ENCODE results near the gene TRIM21. TPM values are rescaled to one million over a fixed set of nuclear protein-coding genes. Genes with fewer than 3 reads are reported as not detected.
"Not testable (repeated sequence)": the region's sequence is repeated elsewhere in the genome, so short reads cannot be mapped to it uniquely, and the experiment has no call there.

TRIM21 gene
- polyA plus RNA-seq, 3 donors from 2014 or later: 34.9 to 67.5 (median 44.2) TPM

DNA sequence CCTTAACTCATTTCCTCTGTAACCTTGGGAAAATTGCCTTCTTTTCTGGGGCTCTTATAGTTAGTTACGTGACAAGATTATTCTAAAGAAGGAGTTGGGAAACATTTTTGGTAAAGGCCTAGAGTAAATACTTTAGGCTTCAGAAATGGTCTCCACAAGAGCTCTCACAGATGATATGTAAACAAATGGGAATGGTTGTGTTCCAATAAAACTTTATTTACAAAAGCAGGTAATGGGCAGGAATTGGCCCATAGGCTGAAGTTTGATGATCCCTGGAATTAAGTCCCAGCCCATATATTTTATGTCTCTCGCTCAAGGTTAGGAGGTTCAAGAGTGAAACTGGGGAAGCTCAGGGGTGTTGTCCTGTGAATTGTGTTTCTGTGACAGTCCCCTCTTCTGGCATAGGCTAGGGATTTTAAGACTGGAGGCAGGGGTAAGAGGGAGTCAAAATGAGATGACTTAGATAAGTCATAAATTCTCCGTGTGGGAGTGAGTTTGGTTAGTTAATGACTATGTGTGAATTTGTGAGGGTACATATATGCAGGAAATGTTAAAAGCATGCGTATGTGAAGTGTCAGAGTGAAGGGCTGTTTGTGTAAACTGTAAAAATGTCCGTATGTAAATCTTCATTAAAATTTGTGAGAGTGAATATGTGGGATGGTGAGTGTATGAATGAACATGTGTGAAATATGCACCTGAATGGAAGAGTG lies 17.9 kb downstream of the TRIM21 start:
- no peaks in the 10 kb centered on the region for H3K9me3 Mint-ChIP-seq
- H3K27me3 Mint-ChIP-seq (ENCODE audit: low read depth in 3 of 3): no peaks in the 10 kb centered on the region
- no peaks in the 10 kb centered on the region for H3K4me1 Mint-ChIP-seq
- peaks cover 0 to 3% (median 0%) of the 10 kb centered on the region in 3 donors for H3K36me3 Mint-ChIP-seq
- no peak overlapping the region for H3K4me3 Mint-ChIP-seq
- DNase-seq: no peak
- H3K27ac Mint-ChIP-seq: no peak overlapping the region

DNA sequence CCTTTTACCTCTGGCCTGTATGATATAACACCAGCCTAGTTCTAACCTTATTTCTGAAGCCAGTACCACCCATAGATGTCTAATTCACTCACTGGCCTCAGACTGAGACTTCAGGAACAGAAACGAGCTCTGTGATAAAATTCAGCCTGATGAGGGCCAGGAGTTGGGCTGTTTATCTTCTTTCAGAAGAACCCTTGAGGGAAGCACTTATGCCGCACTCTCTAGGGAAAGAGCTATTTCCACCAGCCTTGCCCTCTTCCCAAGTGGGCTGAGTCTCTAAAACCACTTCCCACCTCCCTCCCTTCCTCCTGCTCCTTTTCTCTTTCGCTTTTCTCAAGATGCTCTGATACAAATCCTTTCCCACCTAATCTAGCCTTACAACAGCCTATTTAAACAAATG lies 23.3 kb downstream of the TRIM21 start:
- H3K27me3 Mint-ChIP-seq (ENCODE audit: low read depth in 3 of 3): peaks cover 2% of the 10 kb centered on the region in 3 donors
- H3K27ac Mint-ChIP-seq: no peak overlapping the region
- no peaks in the 10 kb centered on the region for H3K36me3 Mint-ChIP-seq
- H3K9me3 Mint-ChIP-seq: no peaks in the 10 kb centered on the region
- H3K4me3 Mint-ChIP-seq: no peak overlapping the region
- no peak for DNase-seq
- H3K4me1 Mint-ChIP-seq: no peaks in the 10 kb centered on the region

DNA sequence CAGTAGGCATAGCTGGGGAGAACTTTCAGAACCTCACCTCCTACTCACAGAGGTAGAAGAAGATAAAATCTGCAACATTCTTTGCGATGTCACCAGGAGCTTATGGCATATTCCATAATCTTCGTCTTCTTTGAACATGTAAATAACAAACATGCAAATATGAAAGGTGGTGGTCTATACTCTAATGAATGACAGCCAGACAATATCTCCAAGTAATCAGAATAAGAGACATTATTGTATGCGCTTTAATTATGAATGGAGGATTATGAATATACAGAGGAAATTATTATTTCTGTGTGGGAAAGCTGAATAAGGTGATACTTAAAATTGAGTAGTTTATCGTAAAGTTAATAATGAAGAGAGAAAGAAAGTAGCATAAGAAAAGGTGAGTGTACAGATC lies 25.2 kb downstream of the TRIM21 start, which contains the start of gene OR52B4:
Gene OR52B4 (minus strand): TSS at position 101 of the 400 bp plus-strand sequence. CDS start 91 bp downstream, at position 10.
- Mint-ChIP-seq H3K4me1 (no peaks in the 10 kb centered on the region), H3K27ac (no peak within 1 kb of the TSS), H3K9me3 (peaks cover 0 to 4% (median 0%) of the 10 kb centered on the region in 6 donors)

DNA sequence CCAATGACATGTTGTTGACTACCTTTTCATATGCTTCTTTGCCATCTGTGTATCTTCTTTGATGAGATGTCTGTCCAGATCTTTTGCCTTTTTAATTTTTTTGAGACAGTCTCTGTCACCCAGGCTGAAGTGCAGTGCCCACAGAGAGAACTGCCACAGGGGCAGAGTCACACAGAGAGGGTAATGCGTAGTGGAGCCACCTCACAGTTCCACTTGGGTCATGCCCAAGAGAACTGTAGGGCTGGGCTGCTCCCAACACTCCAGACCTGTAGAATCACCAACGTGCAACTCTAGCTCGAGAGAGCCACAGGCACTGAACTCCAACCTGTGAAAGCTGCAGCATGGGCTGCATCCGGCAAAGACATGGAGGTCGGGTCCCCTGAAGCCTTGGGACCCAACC lies 45.4 kb downstream of the TRIM21 start:
- not testable (repeated sequence) for H3K4me3 Mint-ChIP-seq; H3K27ac Mint-ChIP-seq; H3K27me3 Mint-ChIP-seq (ENCODE audit: low read depth in 3 of 3); H3K9me3 Mint-ChIP-seq; H3K4me1 Mint-ChIP-seq; H3K36me3 Mint-ChIP-seq; DNase-seq

More for the DNA sequence above, 25.2 kb downstream of the TRIM21 start, which contains the start of gene OR52B4:
- Mint-ChIP-seq H3K27me3 (ENCODE audit: low read depth in 3 of 3) (peaks cover 2 to 5% (median 4%) of the 10 kb centered on the region in 3 donors), H3K36me3 (no peaks in the 10 kb centered on the region), H3K4me3 (no peak within 1 kb of the TSS)
- DNase-seq: no peak

DNA sequence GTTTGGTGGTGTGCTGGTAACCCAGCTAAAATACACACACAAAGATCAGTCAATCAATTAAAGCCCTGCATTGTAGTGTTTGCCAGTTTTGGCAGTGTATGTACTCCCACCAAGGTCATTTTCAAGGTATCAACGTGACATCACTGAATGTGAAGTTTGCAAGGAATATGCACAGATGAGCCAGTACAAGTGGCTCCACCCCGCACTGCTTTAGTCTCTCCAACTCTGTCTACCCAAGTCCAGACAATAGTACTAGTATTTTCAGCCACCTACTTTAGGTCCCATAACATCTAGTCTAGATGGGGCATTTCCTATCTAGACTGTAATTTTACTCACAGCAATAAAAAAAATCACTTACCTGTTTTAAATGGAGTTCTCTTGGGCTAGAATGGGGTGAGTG lies 48.1 kb downstream of the TRIM21 start:
- H3K27ac Mint-ChIP-seq; DNase-seq; H3K36me3 Mint-ChIP-seq; H3K9me3 Mint-ChIP-seq; H3K27me3 Mint-ChIP-seq (ENCODE audit: low read depth in 3 of 3); H3K4me3 Mint-ChIP-seq; H3K4me1 Mint-ChIP-seq: not testable (repeated sequence)

Other genes starting within 250 kb of the TRIM21 start
- gene OR52B4, start 25.3 kb downstream of the TRIM21 start, polyA plus RNA-seq: not detected
- gene OR52K2, start 55.6 kb upstream of the TRIM21 start, polyA plus RNA-seq: not detected
- not detected for gene OR52K1, start 88.9 kb upstream of the TRIM21 start, polyA plus RNA-seq
- not detected for gene OR52M1, start 151.5 kb upstream of the TRIM21 start, polyA plus RNA-seq
- not detected for gene OR52I2, start 188.0 kb upstream of the TRIM21 start, polyA plus RNA-seq
- gene OR52I1, start 200.3 kb upstream of the TRIM21 start, polyA plus RNA-seq: under 1 TPM in 1 of 3 donors, not detected in 2; 0.24 TPM
- gene TRIM68, start 214.5 kb upstream of the TRIM21 start, polyA plus RNA-seq: 10 to 100 TPM; 10.3 to 18.4 (median 15.5) TPM
- gene OR51D1, start 243.8 kb upstream of the TRIM21 start, polyA plus RNA-seq: not detected

Measured in immature natural killer cell (primary cell).